ENCODE data around the gene OTOF. TPM values are rescaled to one million over a fixed set of nuclear protein-coding genes. Genes with fewer than 3 reads are reported as not detected.

OTOF gene
- total and polyA plus RNA-seq, 9 of the 15 experiments (the other 6 are each of a cell fraction or from before 2014, with no cell fraction given): 0.03 to 0.11 (median 0.06) TPM; not detected in 5

DNA sequence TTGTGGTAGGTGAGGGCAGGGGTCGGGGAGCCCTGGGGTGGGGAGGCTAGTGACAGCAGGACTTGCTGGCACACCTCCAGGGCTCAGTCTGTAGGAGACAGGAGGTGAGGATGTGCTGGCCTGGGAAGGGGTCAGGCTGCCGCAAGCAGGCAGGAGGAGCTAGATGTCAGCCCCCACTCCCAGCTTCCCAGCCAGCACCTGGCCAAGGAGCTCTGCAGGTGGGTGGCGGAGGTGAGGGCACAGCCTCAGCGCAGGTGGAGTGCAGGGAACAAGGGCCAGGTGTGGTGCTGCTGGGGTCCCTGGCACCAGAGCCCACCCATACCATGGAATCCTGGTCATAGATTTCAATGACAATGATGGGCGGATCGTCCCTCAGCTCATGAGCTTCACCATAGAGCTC lies 2.9 kb downstream of the OTOF start (continued):
- TF ChIP-seq, protein P1, sequence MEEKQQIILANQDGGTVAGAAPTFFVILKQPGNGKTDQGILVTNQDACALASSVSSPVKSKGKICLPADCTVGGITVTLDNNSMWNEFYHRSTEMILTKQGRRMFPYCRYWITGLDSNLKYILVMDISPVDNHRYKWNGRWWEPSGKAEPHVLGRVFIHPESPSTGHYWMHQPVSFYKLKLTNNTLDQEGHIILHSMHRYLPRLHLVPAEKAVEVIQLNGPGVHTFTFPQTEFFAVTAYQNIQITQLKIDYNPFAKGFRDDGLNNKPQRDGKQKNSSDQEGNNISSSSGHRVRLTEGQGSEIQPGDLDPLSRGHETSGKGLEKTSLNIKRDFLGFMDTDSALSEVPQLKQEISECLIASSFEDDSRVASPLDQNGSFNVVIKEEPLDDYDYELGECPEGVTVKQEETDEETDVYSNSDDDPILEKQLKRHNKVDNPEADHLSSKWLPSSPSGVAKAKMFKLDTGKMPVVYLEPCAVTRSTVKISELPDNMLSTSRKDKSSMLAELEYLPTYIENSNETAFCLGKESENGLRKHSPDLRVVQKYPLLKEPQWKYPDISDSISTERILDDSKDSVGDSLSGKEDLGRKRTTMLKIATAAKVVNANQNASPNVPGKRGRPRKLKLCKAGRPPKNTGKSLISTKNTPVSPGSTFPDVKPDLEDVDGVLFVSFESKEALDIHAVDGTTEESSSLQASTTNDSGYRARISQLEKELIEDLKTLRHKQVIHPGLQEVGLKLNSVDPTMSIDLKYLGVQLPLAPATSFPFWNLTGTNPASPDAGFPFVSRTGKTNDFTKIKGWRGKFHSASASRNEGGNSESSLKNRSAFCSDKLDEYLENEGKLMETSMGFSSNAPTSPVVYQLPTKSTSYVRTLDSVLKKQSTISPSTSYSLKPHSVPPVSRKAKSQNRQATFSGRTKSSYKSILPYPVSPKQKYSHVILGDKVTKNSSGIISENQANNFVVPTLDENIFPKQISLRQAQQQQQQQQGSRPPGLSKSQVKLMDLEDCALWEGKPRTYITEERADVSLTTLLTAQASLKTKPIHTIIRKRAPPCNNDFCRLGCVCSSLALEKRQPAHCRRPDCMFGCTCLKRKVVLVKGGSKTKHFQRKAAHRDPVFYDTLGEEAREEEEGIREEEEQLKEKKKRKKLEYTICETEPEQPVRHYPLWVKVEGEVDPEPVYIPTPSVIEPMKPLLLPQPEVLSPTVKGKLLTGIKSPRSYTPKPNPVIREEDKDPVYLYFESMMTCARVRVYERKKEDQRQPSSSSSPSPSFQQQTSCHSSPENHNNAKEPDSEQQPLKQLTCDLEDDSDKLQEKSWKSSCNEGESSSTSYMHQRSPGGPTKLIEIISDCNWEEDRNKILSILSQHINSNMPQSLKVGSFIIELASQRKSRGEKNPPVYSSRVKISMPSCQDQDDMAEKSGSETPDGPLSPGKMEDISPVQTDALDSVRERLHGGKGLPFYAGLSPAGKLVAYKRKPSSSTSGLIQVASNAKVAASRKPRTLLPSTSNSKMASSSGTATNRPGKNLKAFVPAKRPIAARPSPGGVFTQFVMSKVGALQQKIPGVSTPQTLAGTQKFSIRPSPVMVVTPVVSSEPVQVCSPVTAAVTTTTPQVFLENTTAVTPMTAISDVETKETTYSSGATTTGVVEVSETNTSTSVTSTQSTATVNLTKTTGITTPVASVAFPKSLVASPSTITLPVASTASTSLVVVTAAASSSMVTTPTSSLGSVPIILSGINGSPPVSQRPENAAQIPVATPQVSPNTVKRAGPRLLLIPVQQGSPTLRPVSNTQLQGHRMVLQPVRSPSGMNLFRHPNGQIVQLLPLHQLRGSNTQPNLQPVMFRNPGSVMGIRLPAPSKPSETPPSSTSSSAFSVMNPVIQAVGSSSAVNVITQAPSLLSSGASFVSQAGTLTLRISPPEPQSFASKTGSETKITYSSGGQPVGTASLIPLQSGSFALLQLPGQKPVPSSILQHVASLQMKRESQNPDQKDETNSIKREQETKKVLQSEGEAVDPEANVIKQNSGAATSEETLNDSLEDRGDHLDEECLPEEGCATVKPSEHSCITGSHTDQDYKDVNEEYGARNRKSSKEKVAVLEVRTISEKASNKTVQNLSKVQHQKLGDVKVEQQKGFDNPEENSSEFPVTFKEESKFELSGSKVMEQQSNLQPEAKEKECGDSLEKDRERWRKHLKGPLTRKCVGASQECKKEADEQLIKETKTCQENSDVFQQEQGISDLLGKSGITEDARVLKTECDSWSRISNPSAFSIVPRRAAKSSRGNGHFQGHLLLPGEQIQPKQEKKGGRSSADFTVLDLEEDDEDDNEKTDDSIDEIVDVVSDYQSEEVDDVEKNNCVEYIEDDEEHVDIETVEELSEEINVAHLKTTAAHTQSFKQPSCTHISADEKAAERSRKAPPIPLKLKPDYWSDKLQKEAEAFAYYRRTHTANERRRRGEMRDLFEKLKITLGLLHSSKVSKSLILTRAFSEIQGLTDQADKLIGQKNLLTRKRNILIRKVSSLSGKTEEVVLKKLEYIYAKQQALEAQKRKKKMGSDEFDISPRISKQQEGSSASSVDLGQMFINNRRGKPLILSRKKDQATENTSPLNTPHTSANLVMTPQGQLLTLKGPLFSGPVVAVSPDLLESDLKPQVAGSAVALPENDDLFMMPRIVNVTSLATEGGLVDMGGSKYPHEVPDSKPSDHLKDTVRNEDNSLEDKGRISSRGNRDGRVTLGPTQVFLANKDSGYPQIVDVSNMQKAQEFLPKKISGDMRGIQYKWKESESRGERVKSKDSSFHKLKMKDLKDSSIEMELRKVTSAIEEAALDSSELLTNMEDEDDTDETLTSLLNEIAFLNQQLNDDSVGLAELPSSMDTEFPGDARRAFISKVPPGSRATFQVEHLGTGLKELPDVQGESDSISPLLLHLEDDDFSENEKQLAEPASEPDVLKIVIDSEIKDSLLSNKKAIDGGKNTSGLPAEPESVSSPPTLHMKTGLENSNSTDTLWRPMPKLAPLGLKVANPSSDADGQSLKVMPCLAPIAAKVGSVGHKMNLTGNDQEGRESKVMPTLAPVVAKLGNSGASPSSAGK (IDR thresholded peaks at IDR 0.05): no peak
- TF ChIP-seq IRF2 (CRISPR knock-in tag; IDR thresholded peaks at IDR 0.05) (no peak), CCAR2 (IDR thresholded peaks at IDR 0.05; ENCODE audit: low read depth, low read length) (no peak), MEF2D (tag; conservative IDR thresholded peaks at IDR 0.05; ENCODE audit: low read depth) (no peak), E2F4 (CRISPR knock-in tag; IDR thresholded peaks at IDR 0.05; ENCODE audit: low read depth) (no peak), FOXJ2 (tag; IDR thresholded peaks at IDR 0.05) (no peak), STAG1 (CRISPR knock-in tag; IDR thresholded peaks at IDR 0.05; ENCODE audit: borderline replicate concordance) (no peak), ZKSCAN1 (IDR thresholded peaks at IDR 0.05; ENCODE audit: low read depth, low read length) (no peak), ZNF146 (CRISPR knock-in tag; IDR thresholded peaks at IDR 0.05; ENCODE audit: unreplicated experiment) (no peak), KAT7 (CRISPR knock-in tag; IDR thresholded peaks at IDR 0.05; ENCODE audit: borderline replicate concordance) (no peak), PHTF2 (CRISPR knock-in tag; IDR thresholded peaks at IDR 0.05) (no peak), TCF3 (CRISPR knock-in tag; IDR thresholded peaks at IDR 0.05) (no peak), POLR2G (IDR thresholded peaks at IDR 0.05; ENCODE audit: low read depth, low read length) (no peak), SRSF7 (optimal IDR thresholded peaks at IDR 0.05; ENCODE audit: low read depth, low read length) (no peak), ZBTB17 (CRISPR knock-in tag; IDR thresholded peaks at IDR 0.05) (no peak), RFX1 (IDR thresholded peaks at IDR 0.05) (no peak)
- TF ChIP-seq, protein P2, sequence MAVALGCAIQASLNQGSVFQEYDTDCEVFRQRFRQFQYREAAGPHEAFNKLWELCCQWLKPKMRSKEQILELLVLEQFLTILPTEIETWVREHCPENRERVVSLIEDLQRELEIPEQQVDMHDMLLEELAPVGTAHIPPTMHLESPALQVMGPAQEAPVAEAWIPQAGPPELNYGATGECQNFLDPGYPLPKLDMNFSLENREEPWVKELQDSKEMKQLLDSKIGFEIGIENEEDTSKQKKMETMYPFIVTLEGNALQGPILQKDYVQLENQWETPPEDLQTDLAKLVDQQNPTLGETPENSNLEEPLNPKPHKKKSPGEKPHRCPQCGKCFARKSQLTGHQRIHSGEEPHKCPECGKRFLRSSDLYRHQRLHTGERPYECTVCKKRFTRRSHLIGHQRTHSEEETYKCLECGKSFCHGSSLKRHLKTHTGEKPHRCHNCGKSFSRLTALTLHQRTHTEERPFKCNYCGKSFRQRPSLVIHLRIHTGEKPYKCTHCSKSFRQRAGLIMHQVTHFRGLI (CRISPR knock-in tag; IDR thresholded peaks at IDR 0.05): no peak
